Endothelial cell of umbilical vein (primary cell): ENCODE data around the gene NCBP1. TPM values are rescaled to one million over a fixed set of nuclear protein-coding genes. Genes with fewer than 3 reads are reported as not detected.

Experiments
- BruUV-seq: library from RNA; stranded (reverse); fragments of 400-500 nt; replicated peaks from 2 replicates; lab custom pipeline; 2021; lab: Mats Ljungman, UMichigan
- CTCF ChIA-PET: fragments of 300-600, 350-600 bp; sonication (Branson Sonifier 250); formaldehyde crosslinking; loops from one replicate; lab custom pipeline; 2021; ENCODE audit warnings: antibody characterized with exemption, inconsistent platforms; lab: Charles Lee
- POLR2A ChIA-PET: fragments of 300-600, 350-600 bp; sonication (Branson Sonifier 250); formaldehyde crosslinking; loops from one replicate; lab custom pipeline; 2021; ENCODE audit warnings: antibody characterized with exemption, inconsistent platforms; lab: Charles Lee
- DNase-seq: peaks from one replicate; pipeline ENCODE4 v3.0.0-alpha.2; 2011; ENCODE audit warnings: low read depth, low spot score
- FAIRE-seq: peaks from 2 replicates; lab custom pipeline; 2011; peaks lifted over from hg19 to GRCh38; lab: Jason Lieb, UNC
- H2AFZ ChIP-seq: 2 replicates; pipeline ENCODE4 v1.6.0; 2012; ENCODE audit warnings: low read depth, low read length, control low read depth, inconsistent platforms
- H3K27ac ChIP-seq: 2 replicates; pipeline ENCODE4 v1.5.1; 2011; ENCODE audit warnings: low read depth, mild to moderate bottlenecking, control low read depth, low read length, moderate library complexity; ENCODE audit not compliant: insufficient read depth
- H3K27me3 ChIP-seq, 2 experiments: 2 replicates each; pipeline versions ENCODE4 v1.6.0 to v1.6.1; 2011; ENCODE audit warnings: low read length in 2 of 2, mixed read lengths in 1 of 2; ENCODE audit not compliant: control insufficient read depth in 2 of 2, insufficient read depth in 2 of 2
- H3K36me3 ChIP-seq, 2 experiments: 2 replicates in 1 of 2; 3 replicates in 1 of 2; pipeline ENCODE4 v1.5.1; 2011; ENCODE audit warnings: low read length in 2 of 2, mild to moderate bottlenecking in 1 of 2, moderate library complexity in 1 of 2; ENCODE audit not compliant: control insufficient read depth in 2 of 2, insufficient read depth in 2 of 2; ENCODE audit errors: extremely low read depth in 1 of 2
- H3K4me1 ChIP-seq: 3 replicates; pipeline ENCODE4 v1.5.1; 2011; ENCODE audit warnings: mild to moderate bottlenecking, low read length; ENCODE audit not compliant: control insufficient read depth, insufficient read depth; ENCODE audit errors: extremely low read depth
- H3K4me2 ChIP-seq: 2 replicates; pipeline ENCODE4 v1.6.1; 2011; ENCODE audit warnings: low read length, control low read depth, mixed read lengths; ENCODE audit not compliant: insufficient read depth
- H3K4me3 ChIP-seq, 3 experiments: fragments of 200-600 bp in 1 of 3; sonication (generic), shearing (Covaris generic) in 1 of 3; replicated peaks in 1 of 3; 2 replicates each; pipeline ENCODE4 v1.5.1; 2011 to 2016; ENCODE audit warnings: control low read depth in 3 of 3, low read length in 3 of 3, mild to moderate bottlenecking in 2 of 3, inconsistent platforms in 1 of 3, low read depth in 1 of 3, moderate library complexity in 1 of 3; ENCODE audit not compliant: insufficient read depth in 1 of 3
- H3K79me2 ChIP-seq: 2 replicates; pipeline ENCODE4 v1.6.0; 2012; ENCODE audit warnings: low read length, inconsistent platforms; ENCODE audit not compliant: control insufficient read depth, insufficient read depth
- H3K9ac ChIP-seq: replicated peaks from 2 replicates; pipeline ENCODE3; 2011; ENCODE audit warnings: low read length, control low read depth; ENCODE audit not compliant: insufficient read depth; ENCODE audit errors: extremely low read depth
- H3K9me1 ChIP-seq: replicated peaks from 3 replicates; pipeline ENCODE4 v1.6.0; 2011; ENCODE audit warnings: mild to moderate bottlenecking, low read length; ENCODE audit not compliant: control insufficient read depth, insufficient read depth; ENCODE audit errors: extremely low read depth
- H3K9me3 ChIP-seq: replicated peaks from 2 replicates; pipeline ENCODE4 v1.5.1; 2012; ENCODE audit warnings: low read length, inconsistent platforms; ENCODE audit not compliant: control insufficient read depth, insufficient read depth
- H4K20me1 ChIP-seq: replicated peaks from 2 replicates; pipeline ENCODE3; 2011; ENCODE audit warnings: mild to moderate bottlenecking, low read length; ENCODE audit not compliant: control insufficient read depth, insufficient read depth; ENCODE audit errors: extremely low read depth
- EZH2 ChIP-seq: IDR thresholded peaks from 2 replicates; pipeline ENCODE4 v1.6.1; 2012; ENCODE audit warnings: borderline replicate concordance, low read depth, mild to moderate bottlenecking, moderate library complexity, low read length, inconsistent platforms; ENCODE audit not compliant: severe bottlenecking
- GATA2 ChIP-seq: IDR thresholded peaks from 2 replicates; pipeline ENCODE4 v1.7.0; 2011; ENCODE audit warnings: low read depth, mild to moderate bottlenecking, moderate library complexity, mixed read lengths, low read length; ENCODE audit not compliant: insufficient read length, insufficient read depth
- MAX ChIP-seq: IDR thresholded peaks from 2 replicates; pipeline ENCODE4 v1.6.1; 2011; ENCODE audit not compliant: insufficient read depth, insufficient read length
- MYC ChIP-seq: IDR thresholded peaks from one replicate; pipeline ENCODE4 v1.6.1; 2011; ENCODE audit warnings: mild to moderate bottlenecking, low read depth, low read length
- POLR2A ChIP-seq: IDR thresholded peaks from 2 replicates; pipeline ENCODE4 v1.6.1; 2012; ENCODE audit warnings: low read depth, mild to moderate bottlenecking, control low read depth, low read length
- POLR2AphosphoS5 ChIP-seq: IDR thresholded peaks from 2 replicates; pipeline ENCODE4 v1.6.1; 2012; ENCODE audit warnings: low read depth, mild to moderate bottlenecking, control low read depth, low read length, moderate library complexity; ENCODE audit not compliant: insufficient read depth
- dilution Hi-C: fragments of 300-500 bp; cut with MboI; formaldehyde crosslinking; loops from one replicate; pipeline ENCODE4 v1.15.0; 2019; ENCODE audit warnings: low sequenced_read_pairs; ENCODE audit not compliant: extremely low pct_ligation_motif_present
- intact Hi-C: fragments of 100-400 bp; cut with micrococcal nuclease; formaldehyde crosslinking; loops from one replicate; pipeline ENCODE4 v1.10.0; 2022
- polyA plus RNA-seq, 4 experiments: library from polyadenylated mRNA; depleted of rRNA in 3 of 4; stranded (reverse) in 3 of 4; unstranded in 1 of 4; fragments of >200 nt; gene quantifications; 2 replicates each; pipeline versions ENCODE4 v1.2.1 to v1.2.3, GENCODE V29; 2011 to 2012; ENCODE audit warnings: missing spikeins in 1 of 4
- total RNA-seq: library from RNA; stranded (reverse); gene quantifications from 2 replicates; pipeline ENCODE4 v1.2.3, GENCODE V29; 2021

The NCBP1 gene
- total and polyA plus RNA-seq, 2 donors (not counting 3 experiments of a cell fraction or from before 2014, with no cell fraction given): 10.9 to 45.3 TPM

GRCh38 chr9:97695995-97696802 lies 62.6 kb downstream of the NCBP1 start:
- Histone ChIP-seq H3K4me2 (peak overlapping the region; percentile 99), H3K79me2 (peaks cover 37% of the 10 kb centered on the region), H3K27me3 (no peaks in the 10 kb centered on the region), H3K4me3 (peak overlapping the region; percentile 53 to 91 (median 63)), H3K9ac (peak overlapping the region; percentile 76), H3K27ac (peak overlapping the region; percentile 41), H3K9me1 (no peaks in the 10 kb centered on the region), H2AFZ (peak overlapping the region; percentile 83), H3K36me3 (peaks cover 0 to 5% of the 10 kb centered on the region in 2 experiments), H3K4me1 (peaks cover 30% of the 10 kb centered on the region), H4K20me1 (no peaks in the 10 kb centered on the region), H3K9me3 (no peaks in the 10 kb centered on the region)
- no peak for FAIRE-seq
- peak; percentile 69 for DNase-seq
- ChIA-PET POLR2A (no interaction called here), CTCF (interaction anchor here (1.1 to 2.0 kb wide), 3 partner anchors 9 to 50 kb away, joined by 3 to 7 read pairs (median 4); no protein-coding TSS in a partner anchor)
- TF ChIP-seq GATA2 (no peak), EZH2 (no peak), POLR2AphosphoS5 (no peak), POLR2A (no peak), MAX (no peak), MYC (no peak)
- dilution Hi-C loops: no loop called here
- BruUV-seq: TSS peak; percentile 24
- intact Hi-C loops: no loop called here
